Neuronal stem cell (in vitro differentiated cells): Measurements from ENCODE around the gene PKIB.

Source experiments
- DNase-seq: peaks from one replicate; pipeline ENCODE4 v3.0.0-alpha.2; 2013; ENCODE audit warnings: low spot score
- H2AFZ ChIP-seq: one replicate; pipeline ENCODE4 v1.6.1; 2013; ENCODE audit warnings: mild to moderate bottlenecking, low read length, inconsistent platforms
- H2AK5ac ChIP-seq: 2 replicates; pipeline ENCODE4 v1.6.1; 2013; ENCODE audit warnings: low read depth, mild to moderate bottlenecking, inconsistent platforms, low read length, moderate library complexity, mixed read lengths
- H2BK120ac ChIP-seq: 2 replicates; pipeline ENCODE4 v1.6.1; 2013; ENCODE audit warnings: low read depth, mild to moderate bottlenecking, inconsistent platforms, low read length, moderate library complexity, mixed read lengths
- H2BK12ac ChIP-seq: one replicate; pipeline ENCODE4 v1.6.1; 2013; ENCODE audit warnings: low read length, inconsistent platforms
- H2BK15ac ChIP-seq: 2 replicates; pipeline ENCODE4 v1.6.1; 2013; ENCODE audit warnings: mild to moderate bottlenecking, low read length, inconsistent platforms, mixed read lengths
- H2BK5ac ChIP-seq: one replicate; pipeline ENCODE4 v1.6.1; 2013; ENCODE audit warnings: inconsistent platforms, mild to moderate bottlenecking, low read length, moderate library complexity
- H3K14ac ChIP-seq: one replicate; pipeline ENCODE4 v1.6.1; 2013; ENCODE audit warnings: low read length, inconsistent platforms
- H3K18ac ChIP-seq: 2 replicates; pipeline ENCODE4 v1.6.1; 2013; ENCODE audit warnings: low read length, inconsistent platforms
- H3K23ac ChIP-seq: 2 replicates; pipeline ENCODE4 v1.6.1; 2013; ENCODE audit warnings: low read depth, mild to moderate bottlenecking, mixed read lengths, low read length, inconsistent platforms; ENCODE audit not compliant: poor library complexity
- H3K27ac ChIP-seq: replicated peaks from 3 replicates; pipeline ENCODE4 v1.5.1; 2013; ENCODE audit warnings: low read length, inconsistent platforms
- H3K27me3 ChIP-seq, 3 experiments: 2 replicates each; pipeline ENCODE4 v1.6.1; 2013; ENCODE audit warnings: low read length in 3 of 3, mild to moderate bottlenecking in 2 of 3, inconsistent platforms in 1 of 3, low read depth in 1 of 3, mixed read lengths in 1 of 3, moderate library complexity in 1 of 3; ENCODE audit not compliant: control insufficient read depth in 3 of 3, insufficient read depth in 3 of 3
- H3K36me3 ChIP-seq, 2 donors: replicated peaks in 1 of 2; 2 replicates each; pipeline ENCODE4 v1.6.1; 2013; ENCODE audit warnings: low read length in 2 of 2; ENCODE audit not compliant: control insufficient read depth in 2 of 2, insufficient read depth in 2 of 2
- H3K4ac ChIP-seq: 2 replicates; pipeline ENCODE4 v1.6.1; 2013; ENCODE audit warnings: inconsistent platforms, mild to moderate bottlenecking, low read length, moderate library complexity
- H3K4me1 ChIP-seq, 2 donors: 1 replicate in 1 of 2; 2 replicates in 1 of 2; pipeline ENCODE4 v1.6.1; 2013; ENCODE audit warnings: low read length in 2 of 2, low read depth in 1 of 2; ENCODE audit not compliant: control insufficient read depth in 2 of 2, insufficient read depth in 1 of 2
- H3K4me2 ChIP-seq: one replicate; pipeline ENCODE4 v1.6.1; 2013; ENCODE audit warnings: mild to moderate bottlenecking, low read length, inconsistent platforms; ENCODE audit not compliant: insufficient read depth, poor library complexity, severe bottlenecking
- H3K4me3 ChIP-seq, 2 donors: 2 replicates each; pipeline ENCODE4 v1.5.1; 2013; ENCODE audit warnings: low read length in 2 of 2, mild to moderate bottlenecking in 2 of 2, inconsistent platforms in 1 of 2, moderate library complexity in 1 of 2
- H3K79me1 ChIP-seq: one replicate; pipeline ENCODE4 v1.6.1; 2013; ENCODE audit warnings: low read depth, mild to moderate bottlenecking, inconsistent platforms, low read length, moderate library complexity
- H3K9ac ChIP-seq: one replicate; pipeline ENCODE4 v1.6.1; 2013; ENCODE audit warnings: mild to moderate bottlenecking, low read depth, low read length, inconsistent platforms; ENCODE audit not compliant: poor library complexity
- H3K9me3 ChIP-seq, 2 donors: replicated peaks in 1 of 2; 2 replicates each; pipeline versions ENCODE3 to v1.6.1; 2013; ENCODE audit warnings: low read length in 2 of 2, mild to moderate bottlenecking in 2 of 2, inconsistent platforms in 1 of 2, low read depth in 1 of 2, mixed read lengths in 1 of 2, moderate library complexity in 1 of 2; ENCODE audit not compliant: control insufficient read depth in 2 of 2, insufficient read depth in 1 of 2
- H4K8ac ChIP-seq: one replicate; pipeline ENCODE4 v1.6.1; 2013; ENCODE audit warnings: low read depth, mild to moderate bottlenecking, inconsistent platforms, low read length, moderate library complexity
- H4K91ac ChIP-seq: one replicate; pipeline ENCODE4 v1.6.1; 2013; ENCODE audit warnings: low read length, low read depth, mild to moderate bottlenecking, inconsistent platforms; ENCODE audit not compliant: poor library complexity
- WGBS, 2 donors: extraction: QIAGEN DNeasy Blood & Tissue Kit; methylation state at CpG; one replicate each; pipeline ENCODE4 v1.1.7; 2013; ENCODE audit warnings: missing lambda C conversion rate in 2 of 2, mixed read lengths in 1 of 2; ENCODE audit not compliant: insufficient read length in 2 of 2, insufficient replicate concordance in 1 of 2; ENCODE audit errors: extremely low coverage in 2 of 2; 5-methylcytosine and 5-hydroxymethylcytosine counted together

Gene PKIB

GRCh38 chr6:122694602-122695001 is 84.4 kb downstream of the PKIB start:
- no peaks in the 10 kb centered on the region for H3K36me3 ChIP-seq
- WGBS, 2 donors = no CpG with 5 or more reads among the region's 3 CpGs
- H3K9me3 ChIP-seq = no peaks in the 10 kb centered on the region
- H2BK12ac ChIP-seq = no peak overlapping the region
- H3K23ac ChIP-seq = no peak overlapping the region
- H3K18ac ChIP-seq = no peak overlapping the region
- H2BK15ac ChIP-seq = no peak overlapping the region
- H4K8ac ChIP-seq = no peak overlapping the region
- no peak overlapping the region for H3K4me3 ChIP-seq
- H3K27ac ChIP-seq = no peak overlapping the region
- H2AFZ ChIP-seq = no peak overlapping the region
- H4K91ac ChIP-seq = no peak overlapping the region
- no peaks in the 10 kb centered on the region for H3K27me3 ChIP-seq
- no peaks in the 10 kb centered on the region for H3K79me1 ChIP-seq
- H3K9ac ChIP-seq = no peak overlapping the region
- no peak overlapping the region for H2BK5ac ChIP-seq
- no peak overlapping the region for H3K4ac ChIP-seq
- no peaks in the 10 kb centered on the region for H3K4me1 ChIP-seq
- H3K14ac ChIP-seq = no peak overlapping the region
- no peak overlapping the region for H2BK120ac ChIP-seq
- no peak overlapping the region for H2AK5ac ChIP-seq
- DNase-seq = no peak
- H3K4me2 ChIP-seq = no peak overlapping the region

- WGBS, 2 donors = no CpG with 5 or more reads among the region's 3 CpGs
- no peaks in the 10 kb centered on the region for H3K79me1 ChIP-seq
- H2BK12ac ChIP-seq = no peak overlapping the region
- H2BK5ac ChIP-seq = no peak overlapping the region
- H3K27me3 ChIP-seq = no peaks in the 10 kb centered on the region
- no peaks in the 10 kb centered on the region for H3K36me3 ChIP-seq
- no peak overlapping the region for H2AK5ac ChIP-seq
- no peak overlapping the region for H4K8ac ChIP-seq
- no peak overlapping the region for H3K27ac ChIP-seq
- H3K18ac ChIP-seq = no peak overlapping the region
- no peak overlapping the region for H2BK120ac ChIP-seq
- no peak overlapping the region for H3K4ac ChIP-seq
- no peak overlapping the region for H4K91ac ChIP-seq
- H2AFZ ChIP-seq = no peak overlapping the region
- no peaks in the 10 kb centered on the region for H3K4me1 ChIP-seq
- no peaks in the 10 kb centered on the region for H3K9me3 ChIP-seq
- H3K4me2 ChIP-seq = no peak overlapping the region
- DNase-seq = no peak
- no peak overlapping the region for H3K4me3 ChIP-seq
- H3K14ac ChIP-seq = no peak overlapping the region
- H2BK15ac ChIP-seq = no peak overlapping the region
- no peak overlapping the region for H3K9ac ChIP-seq
- H3K23ac ChIP-seq = no peak overlapping the region
Observed at GRCh38 chr6:122695188-122695587, 85.0 kb downstream of the PKIB start.

GRCh38 chr6:122696079-122696478 is 85.9 kb downstream of the PKIB start:
- H3K9me3 ChIP-seq = no peaks in the 10 kb centered on the region
- no peak overlapping the region for H3K4me3 ChIP-seq
- H2BK120ac ChIP-seq = no peak overlapping the region
- H2BK12ac ChIP-seq = no peak overlapping the region
- H3K14ac ChIP-seq = no peak overlapping the region
- no peak overlapping the region for H2AK5ac ChIP-seq
- H3K4me1 ChIP-seq = no peaks in the 10 kb centered on the region
- H2BK5ac ChIP-seq = no peak overlapping the region
- no peak overlapping the region for H3K9ac ChIP-seq
- H3K27ac ChIP-seq = no peak overlapping the region
- no CpG with 5 or more reads among the region's 2 CpGs for WGBS, 2 donors
- H4K91ac ChIP-seq = no peak overlapping the region
- no peak overlapping the region for H2BK15ac ChIP-seq
- H4K8ac ChIP-seq = no peak overlapping the region
- no peak for DNase-seq
- no peak overlapping the region for H3K18ac ChIP-seq
- H3K4me2 ChIP-seq = no peak overlapping the region
- no peak overlapping the region for H3K23ac ChIP-seq
- no peak overlapping the region for H2AFZ ChIP-seq
- H3K36me3 ChIP-seq = no peaks in the 10 kb centered on the region
- no peaks in the 10 kb centered on the region for H3K79me1 ChIP-seq
- no peak overlapping the region for H3K4ac ChIP-seq
- H3K27me3 ChIP-seq = no peaks in the 10 kb centered on the region

GRCh38 chr6:122696853-122697252 is 86.6 kb downstream of the PKIB start:
- peak overlapping the region; percentile 25 for H4K8ac ChIP-seq
- H3K4me3 ChIP-seq = no peak overlapping the region
- H3K9me3 ChIP-seq = no peaks in the 10 kb centered on the region
- no peaks in the 10 kb centered on the region for H3K27me3 ChIP-seq
- no peaks in the 10 kb centered on the region for H3K4me1 ChIP-seq
- H2BK120ac ChIP-seq = no peak overlapping the region
- H3K9ac ChIP-seq = no peak overlapping the region
- no peak overlapping the region for H3K27ac ChIP-seq
- no peak overlapping the region for H2AFZ ChIP-seq
- H3K79me1 ChIP-seq = no peaks in the 10 kb centered on the region
- DNase-seq = no peak
- H3K4ac ChIP-seq = no peak overlapping the region
- H3K18ac ChIP-seq = no peak overlapping the region
- H4K91ac ChIP-seq = no peak overlapping the region
- no peak overlapping the region for H2BK12ac ChIP-seq
- no peak overlapping the region for H3K23ac ChIP-seq
- H3K36me3 ChIP-seq = no peaks in the 10 kb centered on the region
- no peak overlapping the region for H2AK5ac ChIP-seq
- H3K14ac ChIP-seq = no peak overlapping the region
- H3K4me2 ChIP-seq = no peak overlapping the region
- no peak overlapping the region for H2BK5ac ChIP-seq
- H2BK15ac ChIP-seq = no peak overlapping the region
